Activated CD4-positive, CD25-positive, alpha-beta regulatory T cell (primary cell): ENCODE results near the gene CTSF.

Source experiments
- DNase-seq, 4 experiments: peaks; one replicate each; lab custom pipeline; 2025; lab: John Stamatoyannopoulos, UW

Gene CTSF

GRCh38 chr11:66532784-66533183 lies 35.6 kb downstream of the CTSF start:
- no peak for DNase-seq

GRCh38 chr11:66531841-66532240 lies 36.6 kb downstream of the CTSF start:
- no peak for DNase-seq

- no peak for DNase-seq
These were observed 37.3 kb downstream of the CTSF start for GRCh38 chr11:66530927-66531709.

- no peak for DNase-seq
These were observed 38.8 kb downstream of the CTSF start for GRCh38 chr11:66529655-66530054.

GRCh38 chr11:66529069-66529468 lies 39.3 kb downstream of the CTSF start:
- no peak for DNase-seq

- no peak for DNase-seq
These were observed 43.9 kb downstream of the CTSF start for GRCh38 chr11:66524304-66525040.

GRCh38 chr11:66523611-66524010 lies 44.8 kb downstream of the CTSF start:
- no peak for DNase-seq
